CD4-positive, alpha-beta T cell treated with Interleukin-21 for 1 hour (primary cell): ENCODE results near the gene NPIPB2.
"Not testable (repeated sequence)": the region's sequence is repeated elsewhere in the genome, so short reads cannot be mapped to it uniquely, and the experiment has no call there.

Source experiments
- DNase-seq: peaks from one replicate; pipeline ENCODE4 v3.0.0-alpha.2; 2020

NPIPB2 gene

DNA sequence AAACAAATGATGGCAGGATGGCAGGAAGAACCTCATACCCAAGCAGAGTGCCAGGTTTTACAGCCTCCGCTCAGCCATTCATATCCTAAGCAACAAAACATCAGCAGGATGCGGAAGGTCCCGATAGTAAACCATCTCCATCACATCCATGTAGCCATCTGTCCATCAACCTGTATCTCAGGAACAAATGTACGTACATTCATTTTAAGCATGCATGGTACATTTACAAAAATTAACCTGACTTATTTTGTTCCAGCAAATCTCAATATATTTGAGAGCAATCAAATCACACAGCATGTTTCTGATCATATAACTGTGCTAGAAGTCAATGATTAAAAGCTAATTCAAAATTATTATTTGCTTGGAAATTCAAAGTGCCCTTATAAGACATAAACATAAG, at the start of gene NPIPB2:
NPIPB2 (minus strand) TSS at position 101 of the 400 bp plus-strand sequence; CDS start at position 101, 0 bp downstream.
- DNase-seq, result not testable (repeated sequence)

DNA sequence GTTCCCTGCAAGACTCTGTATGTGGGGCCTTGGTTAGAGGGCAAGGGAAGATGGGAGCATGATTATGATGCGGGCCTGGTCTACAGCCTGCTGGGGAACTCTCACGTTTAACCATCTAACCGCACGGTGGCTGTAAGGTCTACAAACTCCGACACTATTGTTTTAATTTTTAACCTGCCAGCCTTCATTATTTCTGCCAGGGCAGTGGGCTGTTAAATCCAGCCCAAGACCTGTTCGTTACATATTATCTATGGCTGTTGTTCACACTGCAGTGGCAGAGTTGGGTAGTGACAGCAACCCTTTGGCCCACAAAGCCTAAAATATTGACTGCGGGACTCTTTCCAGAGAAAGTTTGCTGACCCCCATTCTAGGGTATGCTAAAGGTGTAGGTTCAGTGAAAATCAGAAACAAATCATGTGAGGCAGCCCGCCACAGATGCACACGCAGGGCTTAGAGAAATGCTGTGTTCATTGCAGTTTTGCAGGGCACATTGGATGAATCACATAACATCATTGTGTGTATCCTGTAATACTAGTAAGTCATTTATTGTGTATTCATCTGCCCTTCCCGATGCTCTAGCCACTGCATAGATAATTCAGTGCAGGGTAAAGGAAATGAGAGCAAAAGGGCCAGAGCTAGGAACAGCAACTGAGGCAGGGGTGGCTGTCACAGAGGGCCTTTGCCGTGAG, 49.0 kb upstream of the NPIPB2 start:
- DNase-seq, result no peak

DNA sequence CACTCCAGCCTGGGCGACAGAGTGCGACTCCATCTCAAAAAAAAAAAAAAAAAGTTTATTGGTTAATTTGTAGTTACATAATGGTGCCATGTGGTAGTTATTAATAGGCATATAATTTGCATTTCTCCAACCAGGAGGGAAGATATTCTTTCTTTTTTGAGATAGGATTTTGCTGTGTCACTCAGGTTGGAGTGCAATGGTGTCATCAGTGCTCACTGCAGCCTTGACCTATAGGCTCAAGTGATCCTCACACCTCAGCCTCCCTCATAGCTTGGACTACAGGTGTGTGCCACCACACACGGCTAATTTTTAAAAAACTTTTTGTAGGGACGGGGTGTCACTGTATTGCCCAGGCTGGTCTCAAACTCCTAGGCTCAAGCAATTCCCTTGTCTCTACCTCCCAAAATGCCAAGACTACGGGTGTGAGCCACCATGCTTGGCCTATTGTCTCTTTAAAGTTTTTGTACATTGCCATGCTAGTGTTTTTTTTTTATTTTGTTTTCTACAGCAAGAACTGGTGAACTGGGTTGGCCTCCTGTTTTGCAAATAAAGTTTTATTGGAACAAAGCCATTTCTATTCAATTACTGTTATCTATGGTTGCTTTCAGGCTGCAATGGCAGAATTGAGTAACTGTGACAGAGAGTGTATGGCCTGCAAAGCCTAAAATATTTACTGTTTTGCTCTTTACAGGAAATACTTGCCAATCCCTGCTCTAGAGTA, 46.6 kb upstream of the NPIPB2 start:
- DNase-seq, result no peak

DNA sequence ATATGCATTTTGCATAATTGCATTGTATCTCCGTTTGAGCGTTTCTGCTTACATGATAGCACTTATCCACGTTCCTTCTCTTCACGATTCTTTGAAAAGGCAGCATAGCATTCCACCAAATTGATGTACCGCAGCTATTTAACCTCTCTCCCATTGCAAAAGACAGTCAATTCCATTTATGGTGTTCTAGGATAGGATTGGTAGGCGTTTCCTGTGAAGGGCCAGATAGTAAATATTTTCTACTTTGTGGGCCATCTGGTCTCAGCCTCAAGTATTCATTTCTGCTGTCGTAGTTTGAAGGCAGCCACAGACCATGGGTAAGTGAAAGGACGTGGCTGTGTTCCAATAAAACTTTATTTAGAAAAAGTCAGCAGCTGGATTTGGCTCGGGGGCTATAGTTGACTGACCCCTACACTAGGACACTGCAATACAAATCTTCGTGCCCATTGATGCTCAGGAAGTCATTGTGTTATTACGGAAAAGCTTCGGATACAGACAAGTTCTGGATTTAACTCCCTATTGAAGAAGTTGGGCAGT, 44.7 kb upstream of the NPIPB2 start:
- DNase-seq, result no peak

GRCh38 chr16:11985250-11985649, 43.4 kb upstream of the NPIPB2 start:
- DNase-seq, result no peak

DNA sequence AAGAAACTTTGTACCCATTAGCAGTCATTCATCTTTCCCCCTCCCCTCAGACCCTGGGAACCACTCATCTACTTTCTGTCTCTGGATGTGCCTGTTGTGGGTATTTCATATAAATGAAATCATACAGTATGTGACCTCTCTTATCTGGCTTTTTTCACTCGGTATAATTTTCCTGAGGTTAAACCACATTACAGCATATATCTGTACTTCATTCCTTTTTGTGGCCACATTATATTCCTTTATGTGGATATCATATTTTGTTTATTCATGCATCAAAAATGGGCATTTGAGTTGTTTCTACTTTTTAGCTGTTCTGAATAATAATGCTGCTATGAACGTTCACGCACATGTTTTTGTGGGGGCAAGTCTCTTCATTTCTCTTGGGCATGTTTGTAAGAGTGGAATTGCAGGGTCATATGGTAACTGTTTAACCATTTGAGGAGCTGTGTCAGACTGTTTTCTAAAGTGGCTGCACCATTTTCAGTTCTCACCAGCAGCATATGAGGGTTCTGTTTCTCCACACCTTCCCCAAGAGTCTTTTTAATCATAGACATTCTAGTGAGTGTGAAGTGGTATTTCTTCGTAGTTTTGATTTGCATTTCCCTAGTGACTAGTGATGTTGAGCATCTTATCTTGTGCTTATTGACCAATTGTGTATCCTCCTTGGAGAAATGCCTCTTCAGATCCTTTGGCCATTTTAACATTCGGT, 38.4 kb upstream of the NPIPB2 start:
- no peak for DNase-seq

GRCh38 chr16:11979013-11979672, 37.3 kb upstream of the NPIPB2 start:
- no peak for DNase-seq

GRCh38 chr16:11978080-11978479, 36.2 kb upstream of the NPIPB2 start:
- DNase-seq, result no peak

DNA sequence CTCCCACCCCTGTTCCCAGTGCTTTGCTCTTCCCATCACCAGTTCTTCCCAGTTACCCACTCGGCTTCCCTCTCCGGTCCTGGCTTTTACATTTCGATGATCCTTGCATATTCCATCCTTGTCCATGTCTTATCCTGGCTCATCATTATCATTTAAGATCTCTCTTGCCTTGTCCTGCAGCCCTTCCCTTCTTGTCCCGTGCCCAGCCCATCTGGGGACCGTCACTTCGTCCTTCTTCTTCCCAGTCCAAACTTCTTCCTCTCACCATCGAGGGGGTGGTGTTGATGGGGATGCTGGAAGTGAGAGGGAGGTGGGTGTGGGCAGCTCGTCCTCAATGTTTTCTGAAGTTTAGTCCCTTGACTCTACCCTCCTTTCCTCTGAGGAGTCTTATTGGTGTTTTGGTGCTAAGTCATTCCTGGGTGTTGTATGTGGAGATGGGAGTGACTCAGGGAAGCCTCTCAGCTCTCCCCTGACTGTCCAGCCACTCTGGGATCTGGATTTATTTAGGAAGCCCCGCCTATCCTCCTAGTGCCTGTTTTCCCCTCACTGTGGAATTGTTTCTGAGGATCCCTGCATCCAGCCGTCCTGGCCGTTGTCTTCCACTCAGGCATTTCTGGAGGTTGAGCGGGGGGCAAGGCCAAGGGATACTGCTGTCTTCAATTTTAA, 35.7 kb upstream of the NPIPB2 start:
- no peak for DNase-seq

- no peak for DNase-seq
Measured at GRCh38 chr16:11976850-11977375, 35.1 kb upstream of the NPIPB2 start.

GRCh38 chr16:11973070-11973469, 31.2 kb upstream of the NPIPB2 start:
- DNase-seq, result no peak

DNA sequence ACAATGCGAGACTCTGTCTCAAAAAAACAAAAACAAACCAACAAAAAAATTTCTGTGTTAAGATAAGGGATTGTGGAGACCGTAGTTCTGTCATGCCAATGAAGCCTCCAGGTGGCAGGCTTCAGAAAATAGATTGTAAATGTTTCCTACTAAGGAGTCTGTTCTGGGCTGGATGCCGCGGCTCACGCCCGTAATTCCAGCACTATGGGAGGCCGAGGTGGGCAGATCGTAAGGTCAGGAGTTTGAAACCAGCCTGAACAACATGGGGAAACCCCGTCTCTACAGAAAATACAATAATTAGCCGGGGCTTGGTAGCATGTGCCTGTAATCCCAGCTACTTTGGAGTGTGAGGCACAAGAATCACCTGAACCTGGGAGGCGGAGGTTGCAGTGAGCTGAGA, 30.3 kb upstream of the NPIPB2 start:
- no peak for DNase-seq

DNA sequence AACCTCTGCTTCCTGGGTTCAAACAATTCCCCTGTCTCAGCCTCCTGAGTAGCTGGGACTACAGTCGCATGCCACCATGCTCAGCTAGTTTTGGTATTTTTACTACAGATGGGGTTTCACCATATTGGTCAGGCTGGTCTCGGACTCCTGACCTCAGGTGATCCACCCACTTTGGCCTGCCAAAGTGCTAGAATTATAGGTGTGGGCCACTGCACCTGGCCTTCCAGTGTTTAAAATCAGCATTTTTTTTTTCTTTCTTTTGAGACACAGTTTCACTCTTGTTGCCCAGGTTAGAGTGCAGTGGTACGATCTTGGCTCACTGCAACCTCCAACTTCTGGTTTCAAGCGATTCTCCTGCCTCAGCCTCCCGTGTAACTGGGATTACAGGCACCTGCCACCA, 28.4 kb upstream of the NPIPB2 start:
- DNase-seq, result not testable (repeated sequence)

GRCh38 chr16:11968577-11968976, 26.7 kb upstream of the NPIPB2 start:
- no peak for DNase-seq

DNA sequence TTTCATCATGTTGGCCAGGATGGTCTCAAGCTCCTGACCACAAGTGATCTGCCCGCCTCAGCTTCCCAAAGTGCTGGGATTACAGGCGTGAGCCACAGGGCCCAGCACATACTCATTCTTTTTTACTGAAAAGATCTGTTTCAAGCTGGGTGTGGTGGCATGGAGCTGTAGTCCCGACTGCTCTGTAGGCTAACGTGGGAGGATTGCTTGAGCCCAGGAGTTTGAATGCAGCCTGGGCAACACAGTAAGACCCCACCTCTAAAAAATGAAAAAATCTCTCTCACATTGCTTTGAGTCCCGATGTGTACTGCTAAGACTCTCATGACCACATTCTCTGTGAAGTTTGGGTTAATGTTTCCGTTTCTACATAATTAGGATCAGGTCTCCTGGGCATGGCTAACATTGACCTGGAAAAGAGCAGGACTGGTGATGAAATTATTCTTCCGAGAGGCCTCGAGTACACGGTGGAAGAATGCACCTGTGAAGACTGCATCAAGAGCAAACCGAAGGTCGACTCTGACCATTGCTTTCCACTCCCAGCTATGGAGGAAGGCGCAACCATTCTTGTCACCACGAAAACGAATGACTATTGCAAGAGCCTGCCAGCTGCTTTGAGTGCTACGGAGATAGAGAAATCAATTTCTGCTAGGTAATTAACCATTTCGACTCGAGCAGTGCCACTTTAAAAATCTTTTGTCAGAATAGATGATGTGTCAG, 25.5 kb upstream of the NPIPB2 start:
- no peak for DNase-seq

GRCh38 chr16:11966173-11966572, 24.3 kb upstream of the NPIPB2 start:
- DNase-seq, result no peak

DNA sequence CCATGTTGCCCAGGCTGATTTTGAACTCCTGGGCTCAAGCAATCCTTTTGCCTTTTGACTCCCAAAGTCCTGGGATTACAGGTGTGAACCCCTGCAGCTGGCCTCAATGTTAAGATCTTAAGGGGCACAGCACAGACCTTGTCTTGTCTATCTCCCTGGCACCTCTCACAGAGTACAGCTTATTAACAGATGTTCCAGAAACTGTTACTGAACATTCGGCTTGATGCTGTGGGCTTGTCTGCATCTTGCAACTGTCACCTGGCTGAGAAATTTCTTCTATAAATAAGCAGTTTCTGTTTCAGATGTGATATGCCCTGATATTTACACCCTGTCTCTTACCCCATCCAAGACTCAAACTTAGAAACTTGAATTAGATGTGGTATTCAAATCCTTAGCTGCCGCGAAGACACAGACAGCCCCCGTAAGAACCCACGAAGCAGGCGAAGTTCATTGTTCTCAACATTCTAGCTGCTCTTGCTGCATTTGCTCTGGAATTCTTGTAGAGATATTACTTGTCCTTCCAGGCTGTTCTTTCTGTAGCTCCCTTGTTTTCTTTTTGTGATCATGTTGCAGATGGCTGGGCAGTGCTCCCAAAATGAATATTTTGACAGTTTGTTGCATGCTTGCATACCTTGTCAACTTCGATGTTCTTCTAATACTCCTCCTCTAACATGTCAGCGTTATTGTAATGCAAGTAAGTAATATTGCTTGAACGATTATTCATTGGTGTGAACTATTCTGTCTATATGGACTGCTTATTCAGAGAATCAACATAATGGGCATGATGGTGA, 23.1 kb upstream of the NPIPB2 start, which contains the start of gene TNFRSF17:
TNFRSF17 (plus strand) TSS at position 450 of the 791 bp plus-strand sequence; CDS start at position 565, 115 bp downstream.
- DNase-seq, result no peak

DNA sequence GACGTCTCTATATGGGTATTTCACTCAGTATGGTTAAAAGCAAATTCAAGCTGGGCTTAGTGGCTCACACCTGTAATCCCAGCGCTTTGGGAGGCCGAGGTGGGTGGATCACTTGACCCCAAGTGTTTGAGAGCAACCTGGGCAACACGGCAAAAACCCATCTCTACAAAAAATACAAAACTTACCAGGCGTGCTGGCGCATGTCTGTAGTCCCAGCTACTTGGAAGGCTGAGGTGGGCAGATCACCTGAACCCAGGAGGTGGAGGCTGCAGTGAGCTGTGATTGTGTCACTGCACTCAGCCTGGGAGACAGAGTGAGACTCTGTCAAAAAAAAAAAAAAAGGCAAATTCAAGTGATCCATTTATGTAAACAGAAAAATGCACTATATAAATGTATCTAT, 21.9 kb upstream of the NPIPB2 start:
- no peak for DNase-seq

GRCh38 chr16:11962978-11963377, 21.1 kb upstream of the NPIPB2 start:
- DNase-seq, result not testable (repeated sequence)

DNA sequence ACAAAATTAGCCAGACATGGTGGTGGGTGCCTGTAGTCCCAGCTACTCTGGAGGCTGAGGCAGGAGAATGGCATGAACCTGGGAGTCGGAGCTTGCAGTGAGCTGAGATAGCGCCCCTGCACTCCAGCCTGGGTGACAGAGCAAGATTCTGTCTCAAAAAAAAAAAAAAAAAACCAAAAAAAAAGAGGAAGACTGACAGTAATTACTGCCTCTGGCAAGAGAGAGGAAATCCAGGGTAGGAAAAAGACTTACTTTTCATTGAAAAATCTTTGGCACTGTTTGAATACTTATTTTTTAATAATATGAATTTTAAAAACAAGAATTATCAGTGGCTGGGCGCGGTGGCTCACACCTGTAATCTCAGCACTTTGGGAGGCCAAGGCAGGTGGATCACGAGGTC, 20.6 kb upstream of the NPIPB2 start:
- not testable (repeated sequence) for DNase-seq
